GM21367 (cell line): ENCODE measurements around the gene GLRA3.
"Not testable (repeated sequence)": the region's sequence is repeated elsewhere in the genome, so short reads cannot be mapped to it uniquely, and the experiment has no call there.

ENCODE experiments used
- ATAC-seq: cut with Tn5 transposase; IDR thresholded peaks from one replicate; pipeline ENCODE4 v1.9.1; 2021; ENCODE audit not compliant: unreplicated experiment

GLRA3 gene

GRCh38 chr4:174716986-174717770 is 111.9 kb downstream of the GLRA3 start:
- ATAC-seq: no peak

- peak; percentile 99 for ATAC-seq
Observed at GRCh38 chr4:174714393-174715211, 114.4 kb downstream of the GLRA3 start.

DNA sequence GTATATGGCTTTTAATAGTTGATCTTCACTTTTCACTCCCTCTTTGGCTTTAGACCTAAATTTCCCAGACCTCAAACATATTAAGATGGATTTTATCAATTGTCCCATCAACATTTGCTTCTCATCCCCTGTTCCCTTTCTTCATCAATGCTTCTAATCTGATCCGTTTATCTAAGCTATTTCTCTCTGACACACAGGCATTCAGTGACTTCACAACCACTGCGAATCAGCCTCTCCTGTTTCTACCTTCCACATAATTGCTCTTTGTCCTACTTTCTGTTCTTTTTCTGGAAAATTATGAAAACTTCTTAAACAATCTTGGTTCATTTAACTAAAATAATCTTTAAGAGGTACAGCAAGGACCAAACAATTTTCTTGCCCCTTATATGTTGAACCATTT is 115.2 kb downstream of the GLRA3 start:
- no peak for ATAC-seq

- no peak for ATAC-seq
Observed at GRCh38 chr4:174713181-174713580, 115.9 kb downstream of the GLRA3 start.

GRCh38 chr4:174709526-174709925 is 119.5 kb downstream of the GLRA3 start:
- no peak for ATAC-seq

DNA sequence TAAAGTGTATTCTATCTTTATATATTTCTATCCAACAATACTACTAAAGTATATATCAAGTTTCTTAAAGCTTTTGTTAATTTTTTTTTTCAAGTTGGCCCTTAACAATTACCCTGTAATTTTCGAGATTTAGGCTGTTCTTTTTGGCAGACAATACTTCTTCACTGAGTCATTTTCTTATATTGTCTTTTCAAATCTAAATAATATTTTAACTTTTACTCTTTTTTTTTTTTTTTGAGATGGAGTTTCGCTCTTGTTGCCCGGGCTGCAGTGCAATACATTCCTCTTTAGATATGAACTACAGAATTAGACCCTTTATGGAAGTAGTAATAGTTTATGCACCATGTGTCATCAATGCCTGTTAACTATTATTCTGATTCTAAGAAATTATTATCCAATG is 120.7 kb downstream of the GLRA3 start:
- no peak for ATAC-seq

GRCh38 chr4:174707902-174708301 is 121.1 kb downstream of the GLRA3 start:
- ATAC-seq: no peak

GRCh38 chr4:174707051-174707676 is 121.9 kb downstream of the GLRA3 start:
- peak; percentile 96 for ATAC-seq

- ATAC-seq: no peak
Observed at GRCh38 chr4:174702979-174703478, 126.0 kb downstream of the GLRA3 start.

DNA sequence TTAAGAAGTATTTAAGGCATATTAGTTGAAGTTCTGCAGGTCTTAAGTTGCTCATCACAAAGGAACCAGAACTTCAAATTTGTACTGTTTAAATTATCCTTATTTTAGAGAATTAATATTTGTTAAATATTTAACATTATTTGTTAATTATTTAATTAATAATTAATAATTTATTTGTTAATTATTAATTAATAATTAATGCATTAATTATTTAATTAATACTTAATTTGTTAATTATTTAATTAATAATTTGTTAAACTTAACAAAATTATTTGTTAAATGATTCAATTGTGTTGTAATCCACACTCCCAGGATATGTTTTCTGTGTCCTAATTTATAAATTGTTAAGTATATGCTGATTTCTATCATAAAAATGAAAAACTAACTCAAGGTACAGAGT is 129.4 kb downstream of the GLRA3 start:
- no peak for ATAC-seq

DNA sequence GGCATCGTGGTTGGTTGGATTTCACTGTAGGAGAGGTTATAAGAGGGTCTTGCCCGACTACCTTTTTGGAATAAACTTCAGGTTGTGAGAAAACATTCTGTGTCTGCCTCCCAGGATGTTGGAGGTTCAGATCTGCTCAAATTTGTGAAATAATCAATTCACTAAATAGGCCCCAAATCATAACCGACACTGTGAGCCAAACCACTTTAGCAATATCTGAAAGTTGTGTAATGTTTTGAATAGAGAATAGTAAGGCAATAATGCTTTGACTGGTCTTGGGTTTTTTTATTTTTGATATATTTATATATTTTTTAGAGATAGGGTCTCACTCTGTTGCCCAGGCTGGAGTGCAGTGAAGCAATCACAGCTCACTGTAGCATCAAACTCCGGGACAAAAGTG is 131.2 kb downstream of the GLRA3 start:
- ATAC-seq: no peak

- ATAC-seq: no peak
Observed at GRCh38 chr4:174697202-174697601, 131.8 kb downstream of the GLRA3 start.

DNA sequence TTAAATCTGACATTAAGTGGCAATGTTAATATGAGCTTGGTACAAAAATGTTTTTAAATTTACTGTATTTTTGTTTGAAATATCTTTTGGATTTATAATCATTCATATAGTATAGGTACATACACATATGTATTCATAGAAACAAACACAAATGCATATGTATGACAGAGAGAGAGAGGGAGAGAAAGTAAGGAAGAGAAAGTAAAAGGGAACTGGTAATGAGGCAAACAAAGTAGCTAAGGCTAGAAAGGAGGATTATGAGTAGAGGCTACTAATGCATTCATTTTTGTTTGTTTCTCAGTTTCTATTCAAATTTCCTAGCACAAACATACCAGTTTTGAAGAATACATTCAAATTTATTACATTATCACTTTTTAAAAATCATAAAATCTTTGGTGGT is 132.4 kb downstream of the GLRA3 start:
- ATAC-seq: no peak

DNA sequence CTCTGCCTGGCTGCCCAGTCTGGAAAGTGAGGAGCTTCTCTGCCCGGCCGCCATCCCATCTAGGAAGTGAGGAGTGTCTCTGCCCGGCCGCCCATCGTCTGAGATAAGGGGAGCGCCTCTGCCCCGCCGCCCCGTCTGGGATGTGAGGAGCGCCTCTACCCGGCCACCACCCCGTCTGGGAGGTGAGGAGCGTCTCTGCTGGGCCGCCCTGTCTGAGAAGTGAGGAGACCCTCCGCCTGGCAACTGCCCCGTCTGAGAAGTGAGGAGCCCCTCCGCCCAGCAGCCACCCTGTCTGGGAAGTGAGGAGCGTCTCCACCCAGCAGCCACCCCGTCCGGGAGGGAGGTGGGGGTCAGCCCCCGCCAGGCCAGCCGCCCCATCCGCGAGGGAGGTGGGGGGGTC is 137.2 kb downstream of the GLRA3 start:
- not testable (repeated sequence) for ATAC-seq

GRCh38 chr4:174690665-174691064 is 138.4 kb downstream of the GLRA3 start:
- ATAC-seq: no peak

- ATAC-seq: no peak
Observed at GRCh38 chr4:174689618-174690017, 139.4 kb downstream of the GLRA3 start.

GRCh38 chr4:174686826-174687225 is 142.2 kb downstream of the GLRA3 start:
- ATAC-seq: no peak

DNA sequence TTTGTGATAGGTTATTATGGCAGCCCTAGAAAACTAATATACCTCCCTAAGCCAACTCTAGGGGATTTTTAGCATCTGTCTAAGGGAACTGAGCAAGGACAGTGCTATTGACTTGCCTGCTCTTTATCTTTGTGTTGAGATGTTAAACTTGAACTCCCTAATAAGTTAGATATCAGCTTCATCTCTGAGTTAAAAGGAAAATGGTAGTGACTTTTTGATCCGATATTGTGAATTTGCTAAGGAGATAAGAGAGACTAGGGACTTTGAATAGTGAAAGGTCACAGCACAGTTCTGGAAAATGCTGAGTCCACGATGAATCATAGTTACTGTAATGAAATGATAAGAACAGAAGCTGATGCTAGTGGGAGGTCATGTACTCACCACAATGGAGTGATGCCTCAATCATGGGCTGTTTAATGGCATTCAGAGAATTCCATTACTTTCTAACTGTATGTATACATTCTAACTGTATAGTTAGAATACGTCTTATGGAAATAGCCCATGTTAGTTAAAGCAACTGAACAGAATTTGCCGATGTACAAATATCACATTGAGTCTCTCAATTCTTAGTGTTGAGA is 147.2 kb downstream of the GLRA3 start:
- no peak for ATAC-seq

GRCh38 chr4:174674305-174674840 is 154.7 kb downstream of the GLRA3 start:
- ATAC-seq: no peak

GRCh38 chr4:174673865-174674264 is 155.2 kb downstream of the GLRA3 start:
- ATAC-seq: no peak

- no peak for ATAC-seq
Observed at GRCh38 chr4:174672276-174672675, 156.8 kb downstream of the GLRA3 start.
